ENCODE results near the gene CD99. TPM values are rescaled to one million over a fixed set of nuclear protein-coding genes. Genes with fewer than 3 reads are reported as not detected.

CD99 gene
- total and polyA plus RNA-seq, 2 of the 13 experiments (the other 11 are each of a cell fraction or from before 2014, with no cell fraction given) = 78.8 to 111 TPM

DNA sequence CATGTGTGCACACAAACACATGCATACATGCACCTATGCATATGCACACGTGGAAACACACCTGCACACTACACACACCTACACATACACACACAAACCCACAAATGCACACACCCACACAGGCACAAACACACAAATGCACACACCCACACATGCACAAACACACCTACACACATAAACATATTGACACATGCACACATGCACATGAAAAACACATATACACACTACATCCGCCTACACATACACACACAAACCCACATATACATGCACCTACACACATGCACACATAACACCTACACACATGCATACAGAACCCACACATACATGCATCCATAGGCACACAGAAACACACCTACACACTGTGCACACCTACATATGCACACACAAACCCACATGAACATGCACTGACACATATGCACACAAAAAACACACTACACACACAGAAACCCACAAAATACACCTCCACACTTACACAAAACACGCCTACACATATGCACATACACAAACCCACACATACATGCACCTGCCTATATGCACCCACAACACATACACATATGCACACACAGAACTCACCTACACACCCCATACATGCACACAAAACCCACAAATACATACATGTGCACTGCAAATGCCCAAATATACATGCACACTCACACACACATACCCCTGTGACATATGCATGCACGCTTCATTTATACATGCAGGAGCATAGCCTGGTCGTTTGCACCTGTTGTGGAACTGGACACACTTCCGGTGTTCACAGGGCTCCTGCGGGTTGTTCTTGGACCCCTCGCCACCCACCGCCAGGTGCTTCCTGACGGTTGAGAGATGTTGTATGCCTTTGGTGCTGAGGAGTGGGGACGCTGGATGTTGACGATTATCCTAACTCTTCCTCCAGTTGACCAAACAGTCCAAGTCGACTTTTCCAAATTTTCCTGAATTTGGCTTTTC lies 22.1 kb downstream of the CD99 start (continued):
- TF ChIP-seq, protein P1, sequence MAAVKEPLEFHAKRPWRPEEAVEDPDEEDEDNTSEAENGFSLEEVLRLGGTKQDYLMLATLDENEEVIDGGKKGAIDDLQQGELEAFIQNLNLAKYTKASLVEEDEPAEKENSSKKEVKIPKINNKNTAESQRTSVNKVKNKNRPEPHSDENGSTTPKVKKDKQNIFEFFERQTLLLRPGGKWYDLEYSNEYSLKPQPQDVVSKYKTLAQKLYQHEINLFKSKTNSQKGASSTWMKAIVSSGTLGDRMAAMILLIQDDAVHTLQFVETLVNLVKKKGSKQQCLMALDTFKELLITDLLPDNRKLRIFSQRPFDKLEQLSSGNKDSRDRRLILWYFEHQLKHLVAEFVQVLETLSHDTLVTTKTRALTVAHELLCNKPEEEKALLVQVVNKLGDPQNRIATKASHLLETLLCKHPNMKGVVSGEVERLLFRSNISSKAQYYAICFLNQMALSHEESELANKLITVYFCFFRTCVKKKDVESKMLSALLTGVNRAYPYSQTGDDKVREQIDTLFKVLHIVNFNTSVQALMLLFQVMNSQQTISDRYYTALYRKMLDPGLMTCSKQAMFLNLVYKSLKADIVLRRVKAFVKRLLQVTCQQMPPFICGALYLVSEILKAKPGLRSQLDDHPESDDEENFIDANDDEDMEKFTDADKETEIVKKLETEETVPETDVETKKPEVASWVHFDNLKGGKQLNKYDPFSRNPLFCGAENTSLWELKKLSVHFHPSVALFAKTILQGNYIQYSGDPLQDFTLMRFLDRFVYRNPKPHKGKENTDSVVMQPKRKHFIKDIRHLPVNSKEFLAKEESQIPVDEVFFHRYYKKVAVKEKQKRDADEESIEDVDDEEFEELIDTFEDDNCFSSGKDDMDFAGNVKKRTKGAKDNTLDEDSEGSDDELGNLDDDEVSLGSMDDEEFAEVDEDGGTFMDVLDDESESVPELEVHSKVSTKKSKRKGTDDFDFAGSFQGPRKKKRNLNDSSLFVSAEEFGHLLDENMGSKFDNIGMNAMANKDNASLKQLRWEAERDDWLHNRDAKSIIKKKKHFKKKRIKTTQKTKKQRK (IDR thresholded peaks at IDR 0.05; ENCODE audit: low read length) = no peak
- peak; percentile 79 for TF ChIP-seq PHB2 (IDR thresholded peaks at IDR 0.05; ENCODE audit: partially characterized antibody)
- 0 out of 2 replicates have a peak, but pooled peaks have one; percentile 30 for TF ChIP-seq LCORL (IDR thresholded peaks at IDR 0.05)
- no peak for TF ChIP-seq LCORL (CRISPR knock-in tag; IDR thresholded peaks at IDR 0.05)
- TF ChIP-seq NFE2L2 (IDR thresholded peaks at IDR 0.05; ENCODE audit: low read length) = no peak

DNA sequence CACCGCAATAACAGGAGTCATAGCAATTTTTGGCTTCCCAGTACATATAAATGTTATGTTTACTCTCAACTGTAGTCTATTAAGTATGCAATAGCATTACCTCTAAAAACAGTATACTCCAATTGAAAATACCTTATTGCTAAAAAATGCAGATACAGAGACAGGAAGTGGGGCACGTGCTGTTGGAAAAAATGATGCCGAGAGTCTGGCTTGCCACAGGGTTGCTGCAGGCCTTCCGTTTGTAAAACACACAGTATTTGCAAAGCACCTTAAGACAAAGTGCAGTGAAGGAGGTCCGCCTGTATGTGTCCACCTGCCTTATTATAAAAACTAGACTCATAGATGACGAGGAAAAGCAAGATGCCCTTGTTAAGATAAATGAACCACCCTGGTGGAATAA lies 23.5 kb downstream of the CD99 start:
- Histone ChIP-seq H3K4me3 (replicated peaks in 1 of 3; ENCODE audit: insufficient read depth in 1 of 3, low read depth in 2 of 3, low read length in 3 of 3) (no peak overlapping the region), H4K20me1 (ENCODE audit: insufficient read depth, low read length) (no peaks in the 10 kb centered on the region), H3K9me3 (ENCODE audit: low read length) (no peaks in the 10 kb centered on the region), H2AFZ (ENCODE audit: low read length) (no peak overlapping the region), H3K27ac (ENCODE audit: extremely low read length, insufficient read depth, low read length) (no peak overlapping the region), H3K9ac (ENCODE audit: insufficient read depth, low read depth, low read length) (no peak overlapping the region), H3K4me1 (ENCODE audit: insufficient read depth, low read length) (peaks cover 13% of the 10 kb centered on the region), H3K4me2 (ENCODE audit: low read depth, low read length) (no peak overlapping the region), H3K27me3 (ENCODE audit: control insufficient read depth in 1 of 2, insufficient read depth in 2 of 2, low read length in 2 of 2) (no peaks in the 10 kb centered on the region), H3K36me3 (replicated peaks in 1 of 2; ENCODE audit: control insufficient read depth in 1 of 2, insufficient read depth in 2 of 2, low read length in 2 of 2) (peaks cover 7 to 43% of the 10 kb centered on the region in 2 experiments), H3K79me2 (ENCODE audit: insufficient read depth, low read length) (peaks cover 21% of the 10 kb centered on the region)
- WGBS (ENCODE audit: low lambda C conversion rate) = 93% methylated on average over 6 of the region's 6 CpGs
- in situ Hi-C loops (cut with HindIII; ENCODE audit: extremely low pct_ligation_motif_present, low pct_unique_long_range_greater_than_20kb) = no loop called here
- ATAC-seq (no peak), FAIRE-seq (no peak), DNase-seq (ENCODE audit: low spot score) (no peak)
- ChIA-PET POLR2A (no interaction called here), CTCF (ENCODE audit: low intra/inter-chr PET ratio, low total read pairs) (no interaction called here)
- BruUV-seq (replicated peaks) = no TSS peak
- intact Hi-C loops (cut with micrococcal nuclease; ENCODE audit: unreplicated experiment) = no loop called here
- TF ChIP-seq CBX2 (IDR thresholded peaks at IDR 0.05; ENCODE audit: low read depth, low read length) (no peak), CBX2 (CRISPR knock-in tag; IDR thresholded peaks at IDR 0.05; ENCODE audit: low read depth) (no peak), SMAD9 (CRISPR knock-in tag; IDR thresholded peaks at IDR 0.05) (no peak), ZNF839 (CRISPR knock-in tag; IDR thresholded peaks at IDR 0.05; ENCODE audit: borderline replicate concordance) (no peak), GATA4 (IDR thresholded peaks at IDR 0.05; ENCODE audit: borderline replicate concordance, low read depth) (no peak), ZNF569 (CRISPR knock-in tag; IDR thresholded peaks at IDR 0.05; ENCODE audit: borderline replicate concordance) (no peak), NFYC (CRISPR knock-in tag; IDR thresholded peaks at IDR 0.05) (no peak), ZNF570 (CRISPR knock-in tag; IDR thresholded peaks at IDR 0.05; ENCODE audit: borderline replicate concordance) (no peak), FOSL1 (CRISPR knock-in tag; IDR thresholded peaks at IDR 0.05; ENCODE audit: borderline replicate concordance) (no peak)
- TF ChIP-seq, protein P2, sequence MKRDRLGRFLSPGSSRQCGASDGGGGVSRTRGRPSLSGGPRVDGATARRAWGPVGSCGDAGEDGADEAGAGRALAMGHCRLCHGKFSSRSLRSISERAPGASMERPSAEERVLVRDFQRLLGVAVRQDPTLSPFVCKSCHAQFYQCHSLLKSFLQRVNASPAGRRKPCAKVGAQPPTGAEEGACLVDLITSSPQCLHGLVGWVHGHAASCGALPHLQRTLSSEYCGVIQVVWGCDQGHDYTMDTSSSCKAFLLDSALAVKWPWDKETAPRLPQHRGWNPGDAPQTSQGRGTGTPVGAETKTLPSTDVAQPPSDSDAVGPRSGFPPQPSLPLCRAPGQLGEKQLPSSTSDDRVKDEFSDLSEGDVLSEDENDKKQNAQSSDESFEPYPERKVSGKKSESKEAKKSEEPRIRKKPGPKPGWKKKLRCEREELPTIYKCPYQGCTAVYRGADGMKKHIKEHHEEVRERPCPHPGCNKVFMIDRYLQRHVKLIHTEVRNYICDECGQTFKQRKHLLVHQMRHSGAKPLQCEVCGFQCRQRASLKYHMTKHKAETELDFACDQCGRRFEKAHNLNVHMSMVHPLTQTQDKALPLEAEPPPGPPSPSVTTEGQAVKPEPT (CRISPR knock-in tag; IDR thresholded peaks at IDR 0.05; ENCODE audit: low read depth) = no peak
- TF ChIP-seq, protein P3, sequence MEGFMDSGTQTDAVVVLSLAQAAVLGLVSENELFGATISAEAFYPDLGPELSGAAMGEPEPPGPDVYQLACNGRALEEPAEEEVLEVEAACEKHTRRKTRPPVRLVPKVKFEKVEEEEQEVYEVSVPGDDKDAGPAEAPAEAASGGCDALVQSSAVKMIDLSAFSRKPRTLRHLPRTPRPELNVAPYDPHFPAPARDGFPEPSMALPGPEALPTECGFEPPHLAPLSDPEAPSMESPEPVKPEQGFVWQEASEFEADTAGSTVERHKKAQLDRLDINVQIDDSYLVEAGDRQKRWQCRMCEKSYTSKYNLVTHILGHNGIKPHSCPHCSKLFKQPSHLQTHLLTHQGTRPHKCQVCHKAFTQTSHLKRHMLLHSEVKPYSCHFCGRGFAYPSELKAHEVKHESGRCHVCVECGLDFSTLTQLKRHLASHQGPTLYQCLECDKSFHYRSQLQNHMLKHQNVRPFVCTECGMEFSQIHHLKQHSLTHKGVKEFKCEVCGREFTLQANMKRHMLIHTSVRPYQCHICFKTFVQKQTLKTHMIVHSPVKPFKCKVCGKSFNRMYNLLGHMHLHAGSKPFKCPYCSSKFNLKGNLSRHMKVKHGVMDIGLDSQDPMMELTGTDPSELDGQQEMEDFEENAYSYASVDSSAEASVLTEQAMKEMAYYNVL (CRISPR knock-in tag; IDR thresholded peaks at IDR 0.05; ENCODE audit: borderline replicate concordance) = no peak

All from HepG2 (cell line).